HL-60 (cell line): Measurements from ENCODE around the gene LHFPL6.

Source experiments
- DNase-seq, 2 experiments: peaks; one replicate each; pipeline ENCODE4 v3.0.0-alpha.2; 2010 to 2020; ENCODE audit warnings: low read depth in 1 of 2, low spot score in 1 of 2
- H3K27ac ChIP-seq: fragments of 250-450 bp; sonication (Bioruptor Pico); replicated peaks from 2 replicates; pipeline ENCODE4 v1.5.1; 2020; ENCODE audit warnings: mild to moderate bottlenecking, moderate library complexity
- H3K27me3 ChIP-seq: fragments of 250-450 bp; sonication (Bioruptor Pico); 2 replicates; pipeline ENCODE4 v1.5.1; 2021; ENCODE audit warnings: mild to moderate bottlenecking, moderate library complexity; ENCODE audit not compliant: insufficient read depth, poor library complexity, severe bottlenecking
- H3K4me3 ChIP-seq: replicated peaks from 2 replicates; pipeline ENCODE4 v1.5.1; 2011; ENCODE audit warnings: mild to moderate bottlenecking, control low read depth, low read length; ENCODE audit not compliant: insufficient read depth
- GABPA ChIP-seq: IDR thresholded peaks from 2 replicates; pipeline ENCODE4 v1.6.1; 2012; ENCODE audit warnings: low read depth
- POLR2AphosphoS5 ChIP-seq: IDR thresholded peaks from 2 replicates; pipeline ENCODE4 v1.6.1; 2012; ENCODE audit warnings: low read depth
- SPI1 ChIP-seq: IDR thresholded peaks from 2 replicates; pipeline ENCODE4 v1.6.1; 2012; ENCODE audit warnings: low read depth, mild to moderate bottlenecking, borderline replicate concordance
- TF ChIP-seq, protein P1 (sequence below): IDR thresholded peaks from one replicate; pipeline ENCODE4 v1.5.1; 2011; ENCODE audit warnings: low read length, control low read depth, inconsistent platforms; ENCODE audit not compliant: insufficient read depth
- TF ChIP-seq, protein P2 (sequence below): IDR thresholded peaks from 2 replicates; pipeline ENCODE4 v1.6.1; 2012; ENCODE audit warnings: low read depth; ENCODE audit not compliant: insufficient replicate concordance

Gene LHFPL6

DNA sequence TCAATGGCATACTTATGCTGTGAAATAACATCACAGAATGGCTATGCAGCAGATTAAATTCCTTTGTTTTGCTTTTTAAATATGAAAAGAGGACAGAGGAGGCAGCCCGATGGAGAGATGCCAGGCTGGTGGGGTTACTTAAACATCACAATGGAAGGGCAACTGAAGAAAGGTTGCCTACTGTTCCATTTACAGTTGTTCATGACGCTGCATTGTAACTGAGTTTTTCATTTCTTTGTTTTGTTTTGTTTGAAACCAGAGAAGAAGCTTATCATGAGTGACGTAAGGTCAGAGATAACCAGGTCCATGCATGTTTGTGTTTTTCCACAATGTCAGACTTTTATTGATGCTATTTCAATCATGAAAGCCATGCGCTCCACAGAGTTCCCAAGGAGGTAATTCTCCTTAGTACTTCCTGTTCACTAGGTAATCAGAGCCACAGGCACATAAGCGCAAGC is 273.8 kb downstream of the LHFPL6 start:
- Histone ChIP-seq H3K27me3 (no peaks in the 10 kb centered on the region), H3K27ac (no peak overlapping the region), H3K4me3 (no peak overlapping the region)
- no peak for DNase-seq
- TF ChIP-seq, protein P1, sequence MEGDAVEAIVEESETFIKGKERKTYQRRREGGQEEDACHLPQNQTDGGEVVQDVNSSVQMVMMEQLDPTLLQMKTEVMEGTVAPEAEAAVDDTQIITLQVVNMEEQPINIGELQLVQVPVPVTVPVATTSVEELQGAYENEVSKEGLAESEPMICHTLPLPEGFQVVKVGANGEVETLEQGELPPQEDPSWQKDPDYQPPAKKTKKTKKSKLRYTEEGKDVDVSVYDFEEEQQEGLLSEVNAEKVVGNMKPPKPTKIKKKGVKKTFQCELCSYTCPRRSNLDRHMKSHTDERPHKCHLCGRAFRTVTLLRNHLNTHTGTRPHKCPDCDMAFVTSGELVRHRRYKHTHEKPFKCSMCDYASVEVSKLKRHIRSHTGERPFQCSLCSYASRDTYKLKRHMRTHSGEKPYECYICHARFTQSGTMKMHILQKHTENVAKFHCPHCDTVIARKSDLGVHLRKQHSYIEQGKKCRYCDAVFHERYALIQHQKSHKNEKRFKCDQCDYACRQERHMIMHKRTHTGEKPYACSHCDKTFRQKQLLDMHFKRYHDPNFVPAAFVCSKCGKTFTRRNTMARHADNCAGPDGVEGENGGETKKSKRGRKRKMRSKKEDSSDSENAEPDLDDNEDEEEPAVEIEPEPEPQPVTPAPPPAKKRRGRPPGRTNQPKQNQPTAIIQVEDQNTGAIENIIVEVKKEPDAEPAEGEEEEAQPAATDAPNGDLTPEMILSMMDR, result no peak
- TF ChIP-seq SPI1 (no peak), POLR2AphosphoS5 (no peak)

DNA sequence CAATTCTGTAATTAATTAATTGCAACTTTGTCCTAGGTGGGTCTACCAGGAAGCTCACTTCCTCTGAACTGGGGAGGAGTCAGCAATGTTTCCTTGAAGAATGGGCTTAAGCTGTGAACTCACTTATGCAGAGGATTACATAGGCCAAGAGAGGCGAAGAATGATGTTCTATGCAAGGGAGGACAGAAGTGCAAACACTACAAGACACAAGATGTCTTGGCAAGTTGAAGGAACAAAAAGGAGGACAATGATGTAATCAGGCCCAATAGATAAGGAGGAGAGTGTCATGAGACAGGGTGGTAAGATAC is 275.9 kb downstream of the LHFPL6 start:
- no peaks in the 10 kb centered on the region for H3K27me3 ChIP-seq
- DNase-seq, result no peak
- H3K4me3 ChIP-seq, result no peak overlapping the region
- TF ChIP-seq SPI1, result no peak
- TF ChIP-seq, protein P1, result no peak
- H3K27ac ChIP-seq, result no peak overlapping the region

DNA sequence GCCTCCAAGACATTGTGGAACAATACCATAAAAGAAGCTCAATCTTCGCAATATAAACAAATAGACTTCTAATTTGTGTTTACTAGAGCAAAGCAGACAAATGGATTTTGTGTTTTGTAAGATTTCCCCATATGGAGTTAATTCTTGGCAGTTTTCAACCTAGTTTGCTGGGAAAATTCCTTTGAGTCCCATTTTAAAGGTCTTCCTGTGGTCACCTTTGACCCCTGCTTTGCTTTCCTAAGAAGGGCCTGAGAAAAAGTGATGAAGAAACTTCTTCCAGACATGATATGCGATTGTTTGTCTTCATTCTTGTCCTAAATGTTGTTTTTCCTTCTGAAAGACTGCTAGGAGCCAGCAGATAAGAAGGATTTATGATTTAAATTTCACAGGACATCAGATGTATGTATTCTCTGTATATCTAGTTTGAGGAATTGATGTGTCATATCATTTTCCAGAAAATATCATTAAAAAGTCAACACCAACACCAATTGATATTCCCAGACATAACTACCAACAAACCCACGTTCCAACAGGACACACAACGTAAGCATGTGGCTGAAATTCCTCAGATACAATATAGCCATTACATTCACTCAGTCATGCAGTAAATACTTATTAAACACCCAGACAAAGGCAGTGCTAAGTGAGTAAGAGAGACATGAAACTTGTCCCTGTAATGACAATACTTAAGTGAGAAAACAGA is 276.4 kb downstream of the LHFPL6 start:
- no peak for DNase-seq
- TF ChIP-seq, protein P2, sequence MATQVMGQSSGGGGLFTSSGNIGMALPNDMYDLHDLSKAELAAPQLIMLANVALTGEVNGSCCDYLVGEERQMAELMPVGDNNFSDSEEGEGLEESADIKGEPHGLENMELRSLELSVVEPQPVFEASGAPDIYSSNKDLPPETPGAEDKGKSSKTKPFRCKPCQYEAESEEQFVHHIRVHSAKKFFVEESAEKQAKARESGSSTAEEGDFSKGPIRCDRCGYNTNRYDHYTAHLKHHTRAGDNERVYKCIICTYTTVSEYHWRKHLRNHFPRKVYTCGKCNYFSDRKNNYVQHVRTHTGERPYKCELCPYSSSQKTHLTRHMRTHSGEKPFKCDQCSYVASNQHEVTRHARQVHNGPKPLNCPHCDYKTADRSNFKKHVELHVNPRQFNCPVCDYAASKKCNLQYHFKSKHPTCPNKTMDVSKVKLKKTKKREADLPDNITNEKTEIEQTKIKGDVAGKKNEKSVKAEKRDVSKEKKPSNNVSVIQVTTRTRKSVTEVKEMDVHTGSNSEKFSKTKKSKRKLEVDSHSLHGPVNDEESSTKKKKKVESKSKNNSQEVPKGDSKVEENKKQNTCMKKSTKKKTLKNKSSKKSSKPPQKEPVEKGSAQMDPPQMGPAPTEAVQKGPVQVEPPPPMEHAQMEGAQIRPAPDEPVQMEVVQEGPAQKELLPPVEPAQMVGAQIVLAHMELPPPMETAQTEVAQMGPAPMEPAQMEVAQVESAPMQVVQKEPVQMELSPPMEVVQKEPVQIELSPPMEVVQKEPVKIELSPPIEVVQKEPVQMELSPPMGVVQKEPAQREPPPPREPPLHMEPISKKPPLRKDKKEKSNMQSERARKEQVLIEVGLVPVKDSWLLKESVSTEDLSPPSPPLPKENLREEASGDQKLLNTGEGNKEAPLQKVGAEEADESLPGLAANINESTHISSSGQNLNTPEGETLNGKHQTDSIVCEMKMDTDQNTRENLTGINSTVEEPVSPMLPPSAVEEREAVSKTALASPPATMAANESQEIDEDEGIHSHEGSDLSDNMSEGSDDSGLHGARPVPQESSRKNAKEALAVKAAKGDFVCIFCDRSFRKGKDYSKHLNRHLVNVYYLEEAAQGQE, result no peak
- TF ChIP-seq SPI1, result no peak
- TF ChIP-seq, protein P1, result no peak
- no peak for TF ChIP-seq POLR2AphosphoS5
- TF ChIP-seq GABPA, result no peak
- H3K4me3 ChIP-seq, result no peak overlapping the region
- H3K27ac ChIP-seq, result no peak overlapping the region
- no peaks in the 10 kb centered on the region for H3K27me3 ChIP-seq

DNA sequence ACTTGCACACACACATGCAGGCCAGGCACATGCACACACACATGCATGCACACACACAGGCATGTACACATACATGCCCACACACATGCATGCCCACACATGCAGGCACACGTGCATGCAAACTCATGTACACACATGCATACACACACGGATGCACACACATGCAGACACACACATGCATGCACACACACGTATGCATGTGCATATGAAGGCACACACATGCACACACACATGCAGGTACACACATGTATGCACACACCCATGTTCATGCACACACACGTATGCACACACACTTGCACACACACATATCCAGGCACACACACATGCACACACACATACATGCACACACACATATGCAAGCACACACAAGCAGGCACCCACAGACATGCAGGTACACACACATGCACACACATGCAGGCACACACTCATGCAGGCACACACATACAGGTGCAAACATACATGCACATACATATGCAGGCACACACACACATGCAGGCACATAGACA is 278.1 kb downstream of the LHFPL6 start:
- Histone ChIP-seq H3K27me3 (no peaks in the 10 kb centered on the region), H3K27ac (no peak overlapping the region), H3K4me3 (no peak overlapping the region)
- DNase-seq, result no peak
- TF ChIP-seq POLR2AphosphoS5 (no peak), GABPA (no peak), SPI1 (no peak)
- TF ChIP-seq, protein P2, result no peak
- TF ChIP-seq, protein P1, result no peak
